Right atrium auricular region (tissue), 2 donors: ENCODE data around the gene CHN1. TPM values are rescaled to one million over a fixed set of nuclear protein-coding genes. Genes with fewer than 3 reads are reported as not detected.

ENCODE experiments used
- DNase-seq: peaks from one replicate; pipeline ENCODE4 v3.0.0-alpha.2; 2019; ENCODE audit warnings: low spot score
- H3K27ac ChIP-seq, 2 donors: fragments of 200-600 bp; sonication (generic); 1 replicate in 1 of 2; 2 replicates in 1 of 2; pipeline ENCODE4 v1.5.1; 2016 to 2019
- H3K27me3 ChIP-seq, 2 donors: fragments of 200-600 bp; sonication (generic); one replicate each; pipeline versions ENCODE4 v1.5.1 to v1.6.0; 2017 to 2019
- H3K36me3 ChIP-seq: fragments of 200-600 bp; sonication (generic); one replicate; pipeline ENCODE4 v1.5.1; 2016
- H3K4me1 ChIP-seq, 2 donors: fragments of 200-600 bp; sonication (generic); one replicate each; pipeline versions ENCODE4 v1.5.1 to v1.6.0; 2017 to 2019
- H3K4me3 ChIP-seq, 2 donors: fragments of 200-600 bp; sonication (generic); 1 replicate in 1 of 2; 2 replicates in 1 of 2; pipeline ENCODE4 v1.5.1; 2017 to 2019; ENCODE audit warnings: mild to moderate bottlenecking in 1 of 2, moderate library complexity in 1 of 2
- H3K9me3 ChIP-seq, 2 donors: fragments of 200-600 bp; sonication (generic); one replicate each; pipeline ENCODE4 v1.5.1; 2019
- CTCF ChIP-seq, 2 donors: fragments of 200-600 bp; sonication (generic); IDR thresholded peaks; one replicate each; pipeline ENCODE4 v1.5.1; 2019; ENCODE audit warnings: antibody characterized with exemption in 2 of 2
- total RNA-seq, 2 donors: library from RNA; depleted of rRNA; stranded (reverse); fragments of >200 nt; gene quantifications; one replicate each; pipeline ENCODE4 v1.1.0, GENCODE V29; 2016

The CHN1 gene
- total RNA-seq, 2 donors from 2014 or later, result 4.1 to 9.3 TPM

DNA sequence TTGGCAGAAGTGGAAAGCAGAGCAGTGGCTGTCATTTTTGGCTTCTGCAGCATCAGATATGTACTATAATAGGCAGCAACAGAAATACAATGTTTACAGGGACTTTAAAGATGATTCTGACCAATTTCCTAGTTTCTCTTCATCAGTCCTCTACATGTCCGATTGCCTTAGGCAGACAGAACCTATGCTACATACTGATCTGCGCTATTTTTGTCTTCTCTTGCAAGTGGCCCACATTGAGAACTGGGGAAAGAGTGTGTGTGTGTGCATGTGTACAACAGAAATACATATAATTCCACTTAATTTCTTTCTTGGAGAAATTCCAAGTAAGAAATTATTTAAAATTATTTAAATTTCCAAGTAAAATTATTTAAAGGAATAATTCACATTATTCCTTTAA, 163.8 kb downstream of the CHN1 start:
- H3K36me3 ChIP-seq, result no peaks in the 10 kb centered on the region
- peaks cover 0 to 8% of the 10 kb centered on the region in 2 donors for H3K4me1 ChIP-seq
- no peak for TF ChIP-seq CTCF (IDR thresholded peaks at IDR 0.05)
- DNase-seq, result no peak
- no peaks in the 10 kb centered on the region for H3K27me3 ChIP-seq
- H3K9me3 ChIP-seq, result no peaks in the 10 kb centered on the region
- H3K4me3 ChIP-seq, result no peak overlapping the region
- H3K27ac ChIP-seq, result no peak overlapping the region

DNA sequence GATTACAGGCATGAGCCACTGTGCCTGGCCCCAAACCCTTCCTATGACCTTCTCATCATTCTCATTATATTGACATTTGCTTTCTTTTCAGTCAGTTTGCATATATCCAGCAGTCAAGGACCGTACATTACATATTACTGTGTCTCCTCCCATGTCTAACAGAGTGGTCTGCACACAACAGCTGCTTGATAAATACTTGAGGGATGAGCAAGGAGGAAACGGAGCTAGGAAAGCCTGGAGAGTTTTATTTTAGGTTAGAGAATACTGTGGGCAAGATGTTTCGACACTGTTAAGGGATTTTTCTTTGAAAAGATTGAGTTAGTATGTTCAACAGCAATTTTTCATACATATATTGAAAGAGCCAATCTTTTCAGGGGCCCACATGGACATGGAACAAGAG, 164.7 kb downstream of the CHN1 start:
- no peak overlapping the region for H3K27ac ChIP-seq
- no peaks in the 10 kb centered on the region for H3K36me3 ChIP-seq
- no peaks in the 10 kb centered on the region for H3K9me3 ChIP-seq
- no peak overlapping the region for H3K4me3 ChIP-seq
- H3K4me1 ChIP-seq, result peaks cover 0 to 4% of the 10 kb centered on the region in 2 donors
- no peaks in the 10 kb centered on the region for H3K27me3 ChIP-seq
- no peak for TF ChIP-seq CTCF (IDR thresholded peaks at IDR 0.05)
- no peak for DNase-seq

DNA sequence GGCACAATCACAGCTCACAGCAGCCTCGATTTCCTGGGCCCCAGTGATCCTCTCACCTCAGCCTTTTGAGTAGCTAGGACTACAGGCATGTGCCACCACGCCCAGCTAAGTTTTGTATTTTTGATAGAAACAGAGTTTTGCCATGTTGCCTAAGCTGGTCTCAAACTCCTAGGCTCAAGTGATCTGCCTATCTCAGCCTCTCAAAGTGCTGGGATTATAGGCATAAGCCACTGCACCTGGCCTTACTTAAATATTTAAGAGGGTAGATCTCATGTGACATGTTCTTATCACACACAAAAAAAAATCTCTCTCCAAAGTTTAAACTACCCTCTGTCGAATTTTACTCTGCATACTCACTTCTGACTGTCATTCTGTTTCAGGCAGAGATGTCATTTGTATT, 165.5 kb downstream of the CHN1 start:
- Histone ChIP-seq H3K27me3 (no peaks in the 10 kb centered on the region), H3K9me3 (no peaks in the 10 kb centered on the region), H3K36me3 (no peaks in the 10 kb centered on the region), H3K4me1 (peaks cover 0 to 4% of the 10 kb centered on the region in 2 donors), H3K27ac (no peak overlapping the region), H3K4me3 (no peak overlapping the region)
- TF ChIP-seq CTCF (IDR thresholded peaks at IDR 0.05), result no peak
- DNase-seq, result no peak

DNA sequence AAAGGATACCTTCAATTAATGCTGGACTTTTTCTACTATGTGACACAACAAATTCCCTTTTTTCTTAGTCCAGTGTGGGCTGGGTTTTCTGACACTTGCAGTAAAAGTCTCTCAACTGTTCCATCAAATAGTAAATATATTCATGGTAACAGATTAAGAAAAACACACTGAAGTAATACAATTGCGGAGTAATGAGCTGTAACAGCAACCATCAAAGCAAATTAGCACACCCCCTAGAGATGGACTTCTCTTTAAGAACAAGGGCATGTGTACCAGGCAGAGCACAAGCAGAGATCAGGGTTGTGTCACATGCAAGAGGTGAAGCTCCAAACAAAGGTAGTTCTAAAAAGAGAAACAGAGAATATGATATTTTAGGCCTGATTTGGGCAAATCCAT, 168.2 kb downstream of the CHN1 start:
- Histone ChIP-seq H3K27me3 (no peaks in the 10 kb centered on the region), H3K9me3 (peaks cover 0 to 7% of the 10 kb centered on the region in 2 donors), H3K4me3 (no peak overlapping the region), H3K36me3 (no peaks in the 10 kb centered on the region), H3K27ac (no peak overlapping the region), H3K4me1 (no peaks in the 10 kb centered on the region)
- TF ChIP-seq CTCF (IDR thresholded peaks at IDR 0.05), result no peak
- no peak for DNase-seq

- Histone ChIP-seq H3K36me3 (no peaks in the 10 kb centered on the region), H3K27me3 (no peaks in the 10 kb centered on the region), H3K27ac (no peak overlapping the region), H3K4me3 (no peak overlapping the region), H3K9me3 (peaks cover 0 to 7% of the 10 kb centered on the region in 2 donors), H3K4me1 (no peaks in the 10 kb centered on the region)
- no peak for DNase-seq
- TF ChIP-seq CTCF (IDR thresholded peaks at IDR 0.05), result no peak
Observed at GRCh38 chr2:174836377-174836994, 168.7 kb downstream of the CHN1 start.

DNA sequence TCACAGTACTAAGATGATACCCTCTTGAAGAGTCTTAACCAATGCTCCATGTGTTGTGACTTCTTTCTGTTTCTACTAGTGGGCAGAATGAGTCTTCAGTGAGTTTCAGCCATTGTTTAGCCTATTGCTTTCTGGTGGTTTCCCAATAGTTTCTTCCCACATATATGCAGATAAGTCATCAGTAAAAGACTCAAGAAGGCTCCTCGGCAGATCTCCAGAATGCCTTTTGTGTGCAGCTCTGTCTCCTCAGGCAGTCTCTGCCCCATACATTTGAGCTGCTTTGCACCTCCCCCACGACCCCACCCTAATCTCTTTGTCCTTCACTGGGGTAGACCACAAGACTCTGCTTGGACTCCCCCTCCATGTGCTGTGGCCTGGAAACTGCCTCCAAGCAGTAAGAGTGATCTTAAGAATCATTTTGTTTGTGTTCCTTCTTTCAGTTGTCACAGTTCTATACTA, 169.4 kb downstream of the CHN1 start:
- no peak for TF ChIP-seq CTCF (IDR thresholded peaks at IDR 0.05)
- H3K36me3 ChIP-seq, result no peaks in the 10 kb centered on the region
- H3K27me3 ChIP-seq, result no peaks in the 10 kb centered on the region
- DNase-seq, result no peak
- no peak overlapping the region for H3K4me3 ChIP-seq
- H3K27ac ChIP-seq, result no peak overlapping the region
- H3K9me3 ChIP-seq, result peaks cover 0 to 7% of the 10 kb centered on the region in 2 donors
- no peaks in the 10 kb centered on the region for H3K4me1 ChIP-seq
